Spleen (tissue), 11 donors: ENCODE measurements around the gene LYRM4. TPM values are rescaled to one million over a fixed set of nuclear protein-coding genes. Genes with fewer than 3 reads are reported as not detected.

ENCODE experiments used
- DNase-seq: peaks from one replicate; pipeline ENCODE4 v3.0.0-alpha.2; 2020
- H3K27ac ChIP-seq, 8 donors: fragments of 200-600 bp; sonication (generic) in 7 of 8; 1 replicate in 4 of 8; 2 replicates in 4 of 8; pipeline versions ENCODE4 v1.5.0 to v1.8.0; 2016 to 2021; ENCODE audit warnings: inconsistent platforms in 4 of 8, mild to moderate bottlenecking in 4 of 8, moderate library complexity in 1 of 8
- H3K27me3 ChIP-seq, 7 donors: fragments of 200-600 bp; sonication (generic) in 6 of 7; replicated peaks in 1 of 7; 1 replicate in 4 of 7; 2 replicates in 3 of 7; pipeline versions ENCODE4 v1.5.0 to v1.8.0; 2016 to 2021; ENCODE audit warnings: inconsistent platforms in 3 of 7, mild to moderate bottlenecking in 1 of 7
- H3K36me3 ChIP-seq, 6 donors: fragments of 200-600 bp; sonication (generic) in 5 of 6; 1 replicate in 4 of 6; 2 replicates in 2 of 6; pipeline versions ENCODE4 v1.5.0 to v1.8.0; 2016 to 2021; ENCODE audit warnings: inconsistent platforms in 2 of 6
- H3K4me1 ChIP-seq, 6 donors: fragments of 200-600 bp; sonication (generic) in 5 of 6; 1 replicate in 3 of 6; 2 replicates in 3 of 6; pipeline versions ENCODE4 v1.5.0 to v1.8.0; 2016 to 2021; ENCODE audit warnings: inconsistent platforms in 3 of 6
- H3K4me3 ChIP-seq, 8 donors: fragments of 200-600 bp; sonication (generic) in 7 of 8; 1 replicate in 4 of 8; 2 replicates in 4 of 8; pipeline versions ENCODE4 v1.5.0 to v1.8.0; 2016 to 2021; ENCODE audit warnings: inconsistent platforms in 4 of 8, mild to moderate bottlenecking in 4 of 8, moderate library complexity in 2 of 8
- H3K9me3 ChIP-seq, 8 donors: fragments of 200-600 bp; sonication (generic) in 7 of 8; 1 replicate in 4 of 8; 2 replicates in 4 of 8; pipeline versions ENCODE4 v1.5.0 to v1.8.0; 2016 to 2021; ENCODE audit warnings: inconsistent platforms in 4 of 8
- POLR2A ChIP-seq, 3 donors: fragments of 450-650 bp; IDR thresholded peaks; one replicate each; pipeline ENCODE4 v1.5.1; 2017; ENCODE audit warnings: antibody characterized with exemption in 3 of 3, mild to moderate bottlenecking in 1 of 3
- POLR2AphosphoS5 ChIP-seq, 3 donors: sonication (generic); formaldehyde crosslinking; IDR thresholded peaks; one replicate each; pipeline ENCODE4 v1.5.1; 2017; ENCODE audit warnings: antibody characterized with exemption in 3 of 3
- WGBS, 5 donors: extraction: QIAGEN DNeasy Blood & Tissue Kit in 3 of 5; methylation state at CpG; one replicate each; pipeline versions ENCODE4 v1.1.5 to v1.1.7; 2013 to 2018; 5-methylcytosine and 5-hydroxymethylcytosine counted together
- intact Hi-C: fragments of 100-400 bp; cut with DNase I; formaldehyde crosslinking; loops from one replicate; pipeline ENCODE4 v1.15.0; 2023; ENCODE audit warnings: low total_unique reads
- polyA plus RNA-seq, 3 donors: library from polyadenylated mRNA; stranded (reverse); fragments of 200-250 nt; gene quantifications; one replicate each; pipeline ENCODE4 v1.2.1, GENCODE V29; 2013
- total RNA-seq, 7 donors: library from RNA; depleted of rRNA in 3 of 7; stranded (reverse); fragments of >200 nt in 3 of 7; fragmentation: NEBNext Ultra II Directional in 4 of 7; extraction: Animal tissue kit (Norgen Biotek cat#: 25700) in 4 of 7; gene quantifications; one replicate each; pipeline versions ENCODE4 v1.1.0 to v1.2.1, GENCODE V29; 2016 to 2021
- TF ChIP-seq, protein P1 (sequence below), 11 experiments: fragments of 200-600 bp in 7 of 11; fragments of 450-650 bp in 4 of 11; sonication (generic) in 4 of 11; IDR thresholded peaks in 8 of 11; conservative IDR thresholded peaks in 3 of 11; 1 replicate in 7 of 11; 2 replicates in 4 of 11; pipeline versions ENCODE4 v1.4.0 to v1.8.0; 2016 to 2021; ENCODE audit warnings: antibody characterized with exemption in 11 of 11, inconsistent platforms in 4 of 11, mild to moderate bottlenecking in 1 of 11
- donor health status: healthy with polysubstance abuse.
- donor health status: DM: no; HTN: no; CAD: no; lungs with moderate emphysema.
- donor health status: DM: no; HTN: no; CAD: no.
- donor health status: Bipolar disorder and iron deficiency.
- donor health status: healthy.
- donor health status: DM: no; HTN: no; CAD: no.
- donor health status: DM: yes; HTN: yes; CAD: no.

Gene LYRM4
- total and polyA plus RNA-seq, 10 donors, result 32.1 to 58.1 (median 38.7) TPM

DNA sequence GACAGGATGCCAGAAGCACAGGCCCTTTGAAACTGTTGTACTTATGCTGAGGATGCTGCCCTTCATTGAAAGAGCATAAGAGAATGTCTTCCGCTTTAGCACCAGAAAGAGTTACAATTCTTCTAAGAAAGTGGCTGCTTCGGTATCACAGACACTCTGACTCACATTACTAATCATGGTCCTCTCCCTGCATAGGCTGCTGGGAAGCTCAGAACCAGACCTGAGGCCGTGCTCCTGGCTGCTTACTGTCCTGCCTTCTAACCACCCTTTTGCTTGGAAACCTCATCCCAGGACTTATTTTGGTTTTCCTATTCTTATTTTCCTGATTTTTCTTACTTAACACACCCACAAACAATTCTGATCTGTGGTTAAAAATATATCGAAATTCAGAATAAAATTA lies 22.9 kb downstream of the LYRM4 start:
- Histone ChIP-seq H3K36me3 (peaks cover 0 to 36% (median 4%) of the 10 kb centered on the region in 6 donors), H3K4me3 (no peak overlapping the region), H3K4me1 (peaks cover 0 to 7% (median 0%) of the 10 kb centered on the region in 6 donors), H3K27ac (no peak overlapping the region), H3K27me3 (no peaks in the 10 kb centered on the region), H3K9me3 (no peaks in the 10 kb centered on the region)
- DNase-seq, result no peak
- intact Hi-C loops, result no loop called here
- 89 to 95% (median 95%) methylated on average over 4 of the region's 4 CpGs for WGBS, 5 donors
- TF ChIP-seq, protein P1, sequence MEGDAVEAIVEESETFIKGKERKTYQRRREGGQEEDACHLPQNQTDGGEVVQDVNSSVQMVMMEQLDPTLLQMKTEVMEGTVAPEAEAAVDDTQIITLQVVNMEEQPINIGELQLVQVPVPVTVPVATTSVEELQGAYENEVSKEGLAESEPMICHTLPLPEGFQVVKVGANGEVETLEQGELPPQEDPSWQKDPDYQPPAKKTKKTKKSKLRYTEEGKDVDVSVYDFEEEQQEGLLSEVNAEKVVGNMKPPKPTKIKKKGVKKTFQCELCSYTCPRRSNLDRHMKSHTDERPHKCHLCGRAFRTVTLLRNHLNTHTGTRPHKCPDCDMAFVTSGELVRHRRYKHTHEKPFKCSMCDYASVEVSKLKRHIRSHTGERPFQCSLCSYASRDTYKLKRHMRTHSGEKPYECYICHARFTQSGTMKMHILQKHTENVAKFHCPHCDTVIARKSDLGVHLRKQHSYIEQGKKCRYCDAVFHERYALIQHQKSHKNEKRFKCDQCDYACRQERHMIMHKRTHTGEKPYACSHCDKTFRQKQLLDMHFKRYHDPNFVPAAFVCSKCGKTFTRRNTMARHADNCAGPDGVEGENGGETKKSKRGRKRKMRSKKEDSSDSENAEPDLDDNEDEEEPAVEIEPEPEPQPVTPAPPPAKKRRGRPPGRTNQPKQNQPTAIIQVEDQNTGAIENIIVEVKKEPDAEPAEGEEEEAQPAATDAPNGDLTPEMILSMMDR (IDR thresholded peaks at IDR 0.05 in 8 of 11, conservative IDR thresholded peaks at IDR 0.05 in 3 of 11), result no peak
- TF ChIP-seq POLR2AphosphoS5 (IDR thresholded peaks at IDR 0.05) (no peak), POLR2A (IDR thresholded peaks at IDR 0.05) (no peak)

DNA sequence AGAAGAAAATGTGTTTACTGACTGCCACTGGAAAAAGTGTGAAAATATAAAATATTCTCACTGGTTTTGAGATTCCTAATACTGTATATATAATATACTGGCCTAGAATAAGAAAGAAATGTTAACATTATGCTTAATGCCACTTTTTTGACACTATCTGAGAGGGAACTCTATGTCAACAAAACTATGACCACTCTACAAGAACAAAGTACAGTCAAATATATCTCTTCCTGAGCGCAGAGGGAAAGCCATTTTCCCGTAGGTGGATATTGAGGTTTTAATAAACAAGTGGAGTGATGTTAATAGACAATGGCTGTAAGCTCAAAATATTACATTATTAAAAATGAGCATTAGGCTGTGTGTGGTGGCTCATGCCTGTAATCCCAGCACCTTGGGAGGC lies 24.9 kb downstream of the LYRM4 start:
- 94 to 98% (median 97%) methylated on average over 2 of the region's 2 CpGs for whole genome bisulfite sequencing, 5 donors
- DNase-seq, result no peak
- Histone ChIP-seq H3K36me3 (peaks cover 0 to 27% (median 4%) of the 10 kb centered on the region in 6 donors), H3K27ac (no peak overlapping the region), H3K4me1 (peaks cover 0 to 7% (median 0%) of the 10 kb centered on the region in 6 donors), H3K9me3 (no peaks in the 10 kb centered on the region), H3K4me3 (no peak overlapping the region), H3K27me3 (no peaks in the 10 kb centered on the region)
- no peak for TF ChIP-seq POLR2AphosphoS5 (IDR thresholded peaks at IDR 0.05)
- TF ChIP-seq, protein P1 (IDR thresholded peaks at IDR 0.05 in 8 of 11, conservative IDR thresholded peaks at IDR 0.05 in 3 of 11), result no peak
- TF ChIP-seq POLR2A (IDR thresholded peaks at IDR 0.05), result no peak
- intact Hi-C loops, result no loop called here

DNA sequence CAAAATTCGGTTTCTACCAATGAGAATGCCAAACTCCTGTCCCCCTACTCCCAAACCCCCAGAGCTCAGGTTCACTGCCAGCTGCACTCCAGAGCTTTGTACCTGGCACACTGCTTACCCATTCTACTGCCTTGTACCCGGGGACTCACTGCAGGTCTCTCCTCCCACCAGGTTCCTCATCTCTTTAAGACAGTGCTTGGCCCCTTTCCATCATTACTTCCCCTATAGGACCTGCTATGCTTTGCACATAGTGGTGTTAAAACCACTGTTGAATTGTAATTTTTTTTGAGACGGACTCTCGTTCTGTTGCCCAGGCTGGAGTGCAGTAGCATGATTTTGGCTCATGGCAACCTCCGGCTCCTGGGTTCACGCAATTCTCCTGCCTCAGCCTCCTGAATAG lies 25.9 kb downstream of the LYRM4 start:
- intact Hi-C loops, result no loop called here
- WGBS, 5 donors, result 55 to 81% (median 77%) methylated on average over 6 of the region's 6 CpGs

DNA sequence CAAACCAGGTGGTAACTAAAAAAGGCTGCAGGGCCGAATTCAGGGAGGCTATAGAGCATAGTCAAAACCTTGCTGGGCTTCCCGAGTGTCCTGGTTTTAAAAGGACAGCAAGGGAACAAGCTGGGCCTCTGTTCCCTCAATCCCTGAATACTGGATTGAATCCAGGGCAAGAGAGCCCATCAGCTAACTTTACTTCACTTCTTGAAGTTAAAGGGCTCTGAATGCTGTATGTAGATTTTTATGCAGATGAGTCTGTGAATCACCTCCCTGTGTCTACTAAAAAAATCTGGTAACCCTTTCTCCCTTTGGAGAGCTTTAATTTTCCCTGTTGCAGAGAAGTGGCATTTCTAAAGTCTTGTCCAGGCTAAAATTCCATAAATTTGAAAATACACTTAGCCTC lies 29.5 kb downstream of the LYRM4 start:
- H3K4me3 ChIP-seq, result no peak overlapping the region
- no peak for TF ChIP-seq POLR2AphosphoS5 (IDR thresholded peaks at IDR 0.05)
- TF ChIP-seq, protein P1 (IDR thresholded peaks at IDR 0.05 in 8 of 11, conservative IDR thresholded peaks at IDR 0.05 in 3 of 11), result no peak
- TF ChIP-seq POLR2A (IDR thresholded peaks at IDR 0.05), result no peak
- H3K27ac ChIP-seq, result no peak overlapping the region
- no peaks in the 10 kb centered on the region for H3K9me3 ChIP-seq
- DNase-seq, result no peak
- H3K36me3 ChIP-seq, result peaks cover 0 to 12% (median 2%) of the 10 kb centered on the region in 6 donors
- H3K27me3 ChIP-seq, result no peaks in the 10 kb centered on the region
- intact Hi-C loops, result no loop called here
- H3K4me1 ChIP-seq, result peaks cover 0 to 4% (median 0%) of the 10 kb centered on the region in 6 donors
- 81 to 93% (median 86%) methylated on average over 2 of the region's 2 CpGs for WGBS, 5 donors

More for the DNA sequence above, 25.9 kb downstream of the LYRM4 start:
- peaks cover 0 to 4% (median 1%) of the 10 kb centered on the region in 6 donors for H3K4me1 ChIP-seq
- no peak for DNase-seq
- H3K27ac ChIP-seq, result no peak overlapping the region
- no peak for TF ChIP-seq POLR2AphosphoS5 (IDR thresholded peaks at IDR 0.05)
- TF ChIP-seq, protein P1 (IDR thresholded peaks at IDR 0.05 in 8 of 11, conservative IDR thresholded peaks at IDR 0.05 in 3 of 11), result no peak
- TF ChIP-seq POLR2A (IDR thresholded peaks at IDR 0.05), result no peak
- H3K27me3 ChIP-seq, result no peaks in the 10 kb centered on the region
- peaks cover 0 to 21% (median 4%) of the 10 kb centered on the region in 6 donors for H3K36me3 ChIP-seq
- no peaks in the 10 kb centered on the region for H3K9me3 ChIP-seq
- no peak overlapping the region for H3K4me3 ChIP-seq
